Measurements from ENCODE around the gene ISG15.

Gene ISG15

DNA sequence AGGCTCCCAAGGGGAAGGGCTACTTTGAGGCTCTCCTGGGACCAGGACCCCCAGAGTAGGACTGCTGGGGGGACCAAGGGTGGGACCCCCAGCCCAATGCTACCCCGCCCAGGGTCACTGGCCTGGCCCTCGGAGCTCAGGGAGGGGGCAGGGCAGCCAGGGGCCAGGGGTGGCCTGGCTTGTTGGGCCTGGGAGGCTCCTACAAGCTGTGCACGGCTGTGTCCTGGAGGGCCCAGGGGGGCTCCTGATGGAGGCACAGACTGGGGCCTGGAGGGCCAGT is 15.6 kb upstream of the ISG15 start:
- TF ChIP-seq SUZ12 (IDR thresholded peaks at IDR 0.05; ENCODE audit: extremely low read depth, insufficient read depth, insufficient read length) (no peak), YY1 (IDR thresholded peaks at IDR 0.05; ENCODE audit: insufficient read depth, insufficient read length) (no peak), ZNF274 (IDR thresholded peaks at IDR 0.05; ENCODE audit: low read depth, low read length) (no peak)
- DNase-seq (ENCODE audit: low read depth, low spot score): no peak
- Histone ChIP-seq H3K27me3 (ENCODE audit: insufficient read depth, insufficient read length) (no peaks in the 10 kb centered on the region), H3K4me3 (ENCODE audit: insufficient read length, low read depth) (peak overlapping the region; percentile 39), H3K4me1 (ENCODE audit: insufficient read depth, insufficient read length) (peaks cover 10% of the 10 kb centered on the region), H3K9ac (ENCODE audit: insufficient read length, low read depth) (peak overlapping the region; percentile 54), H3K9me3 (ENCODE audit: insufficient read depth, low read length) (peaks cover 5% of the 10 kb centered on the region; the same call in 1 of the 2 replicates), H3K36me3 (ENCODE audit: insufficient read depth, insufficient read length, low read length) (peaks cover 4% of the 10 kb centered on the region)

DNA sequence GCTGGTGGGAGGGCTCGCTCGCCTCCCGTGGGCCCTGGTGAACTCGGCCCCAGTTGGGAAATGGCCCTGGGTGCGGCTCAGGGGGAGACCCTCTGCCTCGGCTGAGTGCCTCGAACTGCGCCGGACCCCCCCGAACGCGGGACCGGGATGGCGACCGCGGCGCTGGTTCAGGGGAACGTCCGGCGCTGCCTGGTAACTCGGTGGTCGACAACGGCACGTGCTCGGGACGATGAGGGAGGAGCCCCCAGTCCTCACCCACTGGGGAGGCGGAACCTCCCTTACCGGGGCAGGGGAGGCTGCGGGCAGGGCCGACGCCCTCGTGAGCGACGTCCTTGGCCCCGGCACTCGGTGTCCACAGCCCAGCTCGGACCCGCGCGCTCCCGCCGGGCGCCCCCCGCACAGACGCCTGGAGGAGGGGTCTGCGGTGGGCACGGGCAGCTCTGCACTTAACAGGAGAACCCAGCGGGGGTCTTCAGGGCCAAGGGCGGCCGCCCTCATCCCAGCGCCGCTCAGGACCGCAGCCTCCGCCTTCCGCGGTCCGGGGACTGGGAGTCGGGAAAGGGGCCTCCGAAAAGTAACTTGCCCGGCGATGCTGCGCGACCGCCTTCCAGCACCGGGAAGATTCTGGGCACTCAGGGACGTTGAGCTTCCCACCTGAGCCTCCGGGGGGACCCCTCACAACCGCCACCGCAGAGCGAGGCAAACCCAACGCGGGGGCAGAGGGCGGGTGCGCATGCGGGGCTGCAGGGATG is 15.1 kb upstream of the ISG15 start:
- H3K9me3 ChIP-seq (ENCODE audit: insufficient read depth, low read length): peaks cover under 1% of the 10 kb centered on the region; the same call in 1 of the 2 replicates
- DNase-seq (ENCODE audit: low read depth, low spot score): no peak
- peaks cover 4% of the 10 kb centered on the region for H3K36me3 ChIP-seq (ENCODE audit: insufficient read depth, insufficient read length, low read length)
- peak overlapping the region; percentile 39 for H3K4me3 ChIP-seq (ENCODE audit: insufficient read length, low read depth)
- peak overlapping the region; percentile 70 for H3K9ac ChIP-seq (ENCODE audit: insufficient read length, low read depth)
- no peaks in the 10 kb centered on the region for H3K27me3 ChIP-seq (ENCODE audit: insufficient read depth, insufficient read length)
- TF ChIP-seq YY1 (IDR thresholded peaks at IDR 0.05; ENCODE audit: insufficient read depth, insufficient read length): no peak
- TF ChIP-seq ZNF274 (IDR thresholded peaks at IDR 0.05; ENCODE audit: low read depth, low read length): no peak
- no peak for TF ChIP-seq SUZ12 (IDR thresholded peaks at IDR 0.05; ENCODE audit: extremely low read depth, insufficient read depth, insufficient read length)
- peaks cover 13% of the 10 kb centered on the region for H3K4me1 ChIP-seq (ENCODE audit: insufficient read depth, insufficient read length)

DNA sequence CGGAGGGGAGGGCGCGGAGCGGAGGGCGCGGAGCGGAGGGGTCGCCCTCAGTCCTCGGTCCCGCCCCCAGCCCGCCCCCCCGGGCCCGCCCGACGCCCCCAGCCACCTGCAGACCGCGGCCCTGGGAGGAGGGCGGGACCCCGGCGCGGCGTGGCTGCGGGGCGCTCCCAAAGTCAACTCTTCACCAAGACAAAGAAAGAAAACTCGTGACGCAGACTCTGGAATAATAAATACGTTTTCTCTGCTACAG is 14.6 kb upstream of the ISG15 start:
- TF ChIP-seq YY1 (IDR thresholded peaks at IDR 0.05; ENCODE audit: insufficient read depth, insufficient read length) (no peak), SUZ12 (IDR thresholded peaks at IDR 0.05; ENCODE audit: extremely low read depth, insufficient read depth, insufficient read length) (no peak), ZNF274 (IDR thresholded peaks at IDR 0.05; ENCODE audit: low read depth, low read length) (no peak)
- Histone ChIP-seq H3K27me3 (ENCODE audit: insufficient read depth, insufficient read length) (no peaks in the 10 kb centered on the region), H3K4me3 (ENCODE audit: insufficient read length, low read depth) (peak overlapping the region; percentile 66), H3K36me3 (ENCODE audit: insufficient read depth, insufficient read length, low read length) (peaks cover 9% of the 10 kb centered on the region), H3K9me3 (ENCODE audit: insufficient read depth, low read length) (no peaks in the 10 kb centered on the region), H3K4me1 (ENCODE audit: insufficient read depth, insufficient read length) (peaks cover 16% of the 10 kb centered on the region), H3K9ac (ENCODE audit: insufficient read length, low read depth) (peak overlapping the region; percentile 88)
- no peak for DNase-seq (ENCODE audit: low read depth, low spot score)

DNA sequence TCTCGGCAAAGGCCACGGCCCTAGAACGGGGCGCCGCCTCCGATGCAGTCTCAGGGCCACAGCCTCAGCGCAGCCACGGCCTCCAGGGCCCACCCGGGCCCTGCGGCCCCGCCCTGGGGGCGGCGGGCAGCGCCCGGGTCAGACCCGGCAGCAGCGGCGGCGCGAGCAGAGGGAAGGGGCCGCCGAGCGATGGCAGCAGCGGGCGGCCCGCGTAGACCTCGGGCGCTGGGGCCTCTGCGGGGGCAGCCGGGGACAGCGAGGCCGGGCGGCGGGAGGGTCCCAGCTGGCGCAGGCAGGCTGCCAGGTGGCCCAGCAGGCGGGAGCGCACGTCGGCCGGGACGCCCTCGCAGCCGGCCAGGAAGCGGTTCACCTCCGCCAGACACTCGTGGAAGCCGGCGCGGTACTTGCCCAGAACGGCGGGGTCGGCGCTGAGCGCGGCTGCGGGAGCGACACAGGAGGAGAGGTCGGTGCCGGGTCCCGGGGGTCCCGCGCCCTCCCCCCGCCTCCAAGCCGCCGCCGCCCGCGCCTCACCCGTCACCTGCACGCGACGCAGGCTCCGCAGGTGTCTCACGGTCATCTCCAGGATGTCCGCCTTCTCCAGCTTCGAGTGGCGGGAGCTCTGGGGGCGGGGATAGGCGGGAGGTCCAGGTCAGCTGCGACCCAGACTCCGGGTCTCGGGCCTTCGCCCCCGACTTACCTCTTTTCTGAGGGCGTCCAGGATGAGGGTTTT is 14.1 kb upstream of the ISG15 start:
- Histone ChIP-seq H3K4me1 (ENCODE audit: insufficient read depth, insufficient read length) (peaks cover 20% of the 10 kb centered on the region), H3K9me3 (ENCODE audit: insufficient read depth, low read length) (no peaks in the 10 kb centered on the region), H3K36me3 (ENCODE audit: insufficient read depth, insufficient read length, low read length) (peaks cover 11% of the 10 kb centered on the region), H3K4me3 (ENCODE audit: insufficient read length, low read depth) (peak overlapping the region; percentile 66), H3K27me3 (ENCODE audit: insufficient read depth, insufficient read length) (no peaks in the 10 kb centered on the region), H3K9ac (ENCODE audit: insufficient read length, low read depth) (peak overlapping the region; percentile 88)
- TF ChIP-seq ZNF274 (IDR thresholded peaks at IDR 0.05; ENCODE audit: low read depth, low read length) (no peak), SUZ12 (IDR thresholded peaks at IDR 0.05; ENCODE audit: extremely low read depth, insufficient read depth, insufficient read length) (no peak), YY1 (IDR thresholded peaks at IDR 0.05; ENCODE audit: insufficient read depth, insufficient read length) (no peak)
- no peak for DNase-seq (ENCODE audit: low read depth, low spot score)

DNA sequence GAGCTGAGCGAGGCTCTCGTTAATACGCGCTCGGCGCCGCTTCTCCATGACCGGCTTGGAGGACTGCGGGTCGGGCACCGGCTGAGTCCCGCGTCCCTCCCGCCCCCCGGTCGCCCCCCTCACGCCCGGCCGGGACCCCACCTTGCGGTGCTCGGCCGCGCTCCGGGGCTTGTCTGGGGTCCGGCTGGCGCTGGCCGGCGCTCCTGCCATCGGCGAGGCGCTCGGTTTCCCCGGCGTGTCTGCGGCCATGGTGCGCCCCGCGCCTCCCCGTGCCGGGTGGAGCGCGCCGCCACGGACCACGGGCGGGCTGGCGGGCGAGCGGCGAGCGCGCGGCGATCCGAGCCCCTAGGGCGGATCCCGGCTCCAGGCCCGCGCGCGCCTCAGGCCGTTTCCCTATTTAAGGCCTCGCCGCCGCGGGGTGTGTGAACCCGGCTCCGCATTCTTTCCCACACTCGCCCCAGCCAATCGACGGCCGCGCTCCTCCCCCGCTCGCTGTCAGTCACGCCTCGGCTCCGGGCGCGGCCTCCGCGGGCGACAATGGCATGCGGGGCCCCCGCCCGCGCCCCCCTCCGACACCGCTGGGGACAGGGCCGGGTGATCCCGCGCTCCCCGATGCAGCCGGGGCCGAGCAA is 13.5 kb upstream of the ISG15 start, which contains the start of gene HES4:
Gene HES4, minus strand, starts transcription at position 373 of the 632 bp plus-strand sequence. Its CDS starts 124 bp downstream, at position 249.
- Histone ChIP-seq H3K9me3 (ENCODE audit: insufficient read depth, low read length) (no peaks in the 10 kb centered on the region), H3K4me1 (ENCODE audit: insufficient read depth, insufficient read length) (peaks cover 27% of the 10 kb centered on the region), H3K27me3 (ENCODE audit: insufficient read depth, insufficient read length) (no peaks in the 10 kb centered on the region), H3K9ac (ENCODE audit: insufficient read length, low read depth) (peak within 1 kb of the TSS; percentile 94), H3K36me3 (ENCODE audit: insufficient read depth, insufficient read length, low read length) (peaks cover 11% of the 10 kb centered on the region), H3K4me3 (ENCODE audit: insufficient read length, low read depth) (peak within 1 kb of the TSS; percentile 66)
- peak; percentile 75 for DNase-seq (ENCODE audit: low read depth, low spot score)
- TF ChIP-seq SUZ12 (IDR thresholded peaks at IDR 0.05; ENCODE audit: extremely low read depth, insufficient read depth, insufficient read length) (no peak), ZNF274 (IDR thresholded peaks at IDR 0.05; ENCODE audit: low read depth, low read length) (no peak), YY1 (IDR thresholded peaks at IDR 0.05; ENCODE audit: insufficient read depth, insufficient read length) (no peak)

DNA sequence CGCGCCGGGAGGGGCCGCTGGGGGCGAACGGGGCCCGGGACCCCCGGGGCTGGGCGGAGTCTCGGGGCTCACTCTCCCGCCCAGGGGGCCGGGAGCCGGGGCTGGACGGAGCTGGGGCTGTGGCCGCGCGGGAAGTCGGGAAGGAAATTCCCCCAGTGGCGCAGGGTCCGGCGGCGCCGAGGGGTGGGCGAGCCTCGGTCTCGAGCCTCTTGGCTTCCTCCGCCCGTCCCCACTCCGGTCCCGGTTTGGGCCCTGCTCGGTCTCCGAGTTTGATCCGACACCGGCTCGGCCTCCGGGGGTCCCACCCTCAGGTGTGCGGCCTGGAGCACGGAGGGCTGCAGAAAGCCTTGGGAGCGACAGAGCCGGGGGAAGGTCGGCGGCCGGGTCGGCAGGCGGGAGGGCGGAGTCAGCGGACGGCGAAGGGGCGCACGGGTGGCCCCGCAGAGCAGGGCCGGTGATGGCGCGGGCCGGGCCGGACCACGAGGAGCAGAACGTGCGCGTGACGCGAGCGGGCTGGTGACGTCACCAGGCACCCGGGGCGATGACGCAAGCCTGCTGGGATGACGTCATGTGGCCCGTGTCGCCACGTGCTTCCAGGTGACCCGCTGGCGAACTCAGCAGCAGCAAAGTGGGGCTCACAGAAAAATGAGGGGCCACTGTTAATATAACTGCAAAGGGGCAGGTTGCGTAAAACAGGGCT is 12.8 kb upstream of the ISG15 start:
- Histone ChIP-seq H3K4me3 (ENCODE audit: insufficient read length, low read depth) (peak overlapping the region; percentile 66), H3K36me3 (ENCODE audit: insufficient read depth, insufficient read length, low read length) (peaks cover 11% of the 10 kb centered on the region), H3K4me1 (ENCODE audit: insufficient read depth, insufficient read length) (peaks cover 32% of the 10 kb centered on the region), H3K27me3 (ENCODE audit: insufficient read depth, insufficient read length) (no peaks in the 10 kb centered on the region), H3K9ac (ENCODE audit: insufficient read length, low read depth) (peak overlapping the region; percentile 94), H3K9me3 (ENCODE audit: insufficient read depth, low read length) (no peaks in the 10 kb centered on the region)
- peak; percentile 33 for DNase-seq (ENCODE audit: low read depth, low spot score)
- TF ChIP-seq YY1 (IDR thresholded peaks at IDR 0.05; ENCODE audit: insufficient read depth, insufficient read length): no peak
- no peak for TF ChIP-seq SUZ12 (IDR thresholded peaks at IDR 0.05; ENCODE audit: extremely low read depth, insufficient read depth, insufficient read length)
- no peak for TF ChIP-seq ZNF274 (IDR thresholded peaks at IDR 0.05; ENCODE audit: low read depth, low read length)
